Tibial artery (tissue), 4 donors: Measurements from ENCODE around the gene TINAGL1.

Source experiments
- DNase-seq, 2 donors: peaks; one replicate each; pipeline ENCODE4 v3.0.0-alpha.2; 2019
- H3K27ac ChIP-seq, 2 donors: fragments of 200-600 bp; sonication (generic) in 1 of 2; 1 replicate in 1 of 2; 2 replicates in 1 of 2; pipeline ENCODE4 v1.5.1; 2018 to 2019; ENCODE audit warnings: mild to moderate bottlenecking in 1 of 2
- H3K27me3 ChIP-seq, 2 donors: fragments of 200-600 bp; sonication (generic) in 1 of 2; one replicate each; pipeline versions ENCODE4 v1.5.1 to v1.6.0; 2016 to 2019
- H3K36me3 ChIP-seq, 3 donors: fragments of 200-600 bp; sonication (generic) in 2 of 3; one replicate each; pipeline ENCODE4 v1.5.1; 2016 to 2019; ENCODE audit warnings: mild to moderate bottlenecking in 2 of 3
- H3K4me1 ChIP-seq, 4 donors: fragments of 200-600 bp; sonication (generic) in 2 of 4; 1 replicate in 3 of 4; 2 replicates in 1 of 4; pipeline ENCODE4 v1.5.1; 2016 to 2019
- H3K4me3 ChIP-seq, 2 donors: fragments of 200-600 bp; sonication (generic) in 1 of 2; 1 replicate in 1 of 2; 2 replicates in 1 of 2; pipeline ENCODE4 v1.5.1; 2018 to 2019; ENCODE audit warnings: mild to moderate bottlenecking in 2 of 2
- H3K9me3 ChIP-seq, 3 donors: fragments of 200-600 bp; sonication (generic) in 1 of 3; one replicate each; pipeline ENCODE4 v1.5.1; 2016 to 2019
- CTCF ChIP-seq, 2 experiments: fragments of 200-600 bp in 1 of 2; fragments of 450-650 bp in 1 of 2; IDR thresholded peaks; one replicate each; pipeline ENCODE4 v1.5.1; 2017 to 2019; ENCODE audit warnings: antibody characterized with exemption in 2 of 2, mild to moderate bottlenecking in 1 of 2, moderate library complexity in 1 of 2
- intact Hi-C: fragments of 100-400 bp; cut with DNase I; formaldehyde crosslinking; loops from one replicate; pipeline ENCODE4 v1.15.0; 2023; ENCODE audit warnings: low total_unique reads

The TINAGL1 gene

DNA sequence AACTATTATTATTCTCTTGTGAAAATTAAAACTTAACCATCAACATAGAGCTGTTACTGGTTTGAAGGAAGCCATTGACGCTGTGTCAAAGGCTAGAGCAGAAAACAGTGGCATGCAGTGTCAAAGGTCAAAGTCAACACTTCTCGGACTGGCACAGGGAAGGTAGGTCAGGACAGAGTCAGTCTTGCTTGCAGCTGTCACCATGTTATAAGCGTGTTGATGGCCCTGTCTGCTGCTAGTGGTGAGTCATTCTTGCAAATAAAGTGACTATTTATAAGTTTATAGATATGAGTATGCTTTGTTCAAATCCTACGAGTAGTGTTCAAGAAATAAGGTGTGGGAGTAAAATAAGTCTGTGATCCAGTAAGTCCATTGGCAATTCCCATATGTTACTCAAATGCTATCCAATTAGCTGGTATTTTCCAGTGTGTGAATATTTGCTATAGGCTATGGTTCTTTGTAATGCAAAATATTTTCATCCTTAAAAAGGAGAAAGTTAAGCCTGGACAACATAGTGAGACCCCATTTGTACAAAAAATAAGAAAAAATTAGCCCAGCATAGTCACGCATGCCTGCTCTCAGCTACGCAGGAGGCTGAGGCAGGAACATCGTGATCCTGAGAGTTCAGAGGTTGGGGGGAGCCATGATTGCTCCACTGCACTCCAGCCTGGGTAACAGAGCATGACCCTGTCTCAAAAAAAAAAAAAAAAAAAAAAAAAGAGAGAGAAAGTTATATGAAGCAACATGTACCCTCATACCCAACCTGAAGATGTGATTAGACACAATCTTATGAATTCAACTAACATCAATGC lies 26.3 kb upstream of the TINAGL1 start:
- H3K9me3 ChIP-seq: no peaks in the 10 kb centered on the region
- no peak overlapping the region for H3K27ac ChIP-seq
- DNase-seq: no peak
- intact Hi-C loops: loop anchor here (10.0 kb wide), 1 partner anchor 115 kb away; no protein-coding TSS in a partner anchor
- no peak for TF ChIP-seq CTCF (IDR thresholded peaks at IDR 0.05)
- peaks cover 0 to 17% of the 10 kb centered on the region in 2 donors for H3K27me3 ChIP-seq
- H3K36me3 ChIP-seq: no peaks in the 10 kb centered on the region
- peaks cover 0 to 16% (median 11%) of the 10 kb centered on the region in 4 donors for H3K4me1 ChIP-seq
- H3K4me3 ChIP-seq: no peak overlapping the region

DNA sequence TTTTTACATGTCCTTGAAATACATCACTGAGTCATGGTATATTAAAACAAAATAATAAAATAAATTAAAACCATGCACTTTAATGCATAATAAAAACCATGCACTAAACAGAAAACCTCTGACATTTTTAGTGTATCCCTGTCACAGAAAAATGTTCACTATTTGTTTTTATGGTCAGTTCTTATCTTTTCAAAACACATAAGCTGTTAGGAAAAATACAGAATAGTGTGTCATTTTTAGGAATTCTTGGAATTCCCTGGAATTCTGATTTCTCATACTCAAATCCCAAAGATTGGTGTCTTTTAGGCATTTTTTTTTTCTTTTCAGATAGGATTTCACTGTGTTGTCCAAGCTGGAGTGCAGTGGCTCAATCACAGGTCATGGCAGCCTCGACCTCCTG lies 25.1 kb upstream of the TINAGL1 start:
- Histone ChIP-seq H3K27ac (no peak overlapping the region), H3K27me3 (peaks cover 0 to 17% of the 10 kb centered on the region in 2 donors), H3K9me3 (no peaks in the 10 kb centered on the region), H3K4me3 (no peak overlapping the region), H3K36me3 (no peaks in the 10 kb centered on the region), H3K4me1 (peaks cover 0 to 16% (median 11%) of the 10 kb centered on the region in 4 donors)
- intact Hi-C loops: no loop called here
- DNase-seq: no peak
- no peak for TF ChIP-seq CTCF (IDR thresholded peaks at IDR 0.05)

DNA sequence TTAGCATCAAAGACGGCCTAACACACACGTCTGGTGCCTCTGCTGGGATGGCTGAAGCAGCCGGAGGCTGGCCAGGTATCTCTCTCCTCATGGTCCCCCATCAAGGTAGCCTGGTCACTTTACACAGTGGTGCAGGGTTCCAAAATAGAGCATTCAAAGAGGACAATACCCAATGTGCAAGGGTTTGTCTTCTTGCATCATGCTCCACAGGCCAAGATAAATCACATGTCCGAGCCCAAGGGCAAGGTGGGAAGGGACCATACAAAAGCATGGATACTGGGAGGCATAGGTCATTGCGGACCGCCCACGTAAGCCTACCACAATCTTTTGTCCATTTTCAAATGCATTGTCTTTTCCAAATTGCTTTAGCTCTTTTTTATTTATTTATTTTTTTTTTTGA lies 23.8 kb upstream of the TINAGL1 start:
- H3K27me3 ChIP-seq: peaks cover 0 to 15% of the 10 kb centered on the region in 2 donors
- no peaks in the 10 kb centered on the region for H3K9me3 ChIP-seq
- no peak overlapping the region for H3K27ac ChIP-seq
- no peak for TF ChIP-seq CTCF (IDR thresholded peaks at IDR 0.05)
- no peak overlapping the region for H3K4me3 ChIP-seq
- intact Hi-C loops: no loop called here
- DNase-seq: no peak
- peaks cover 0 to 16% (median 11%) of the 10 kb centered on the region in 4 donors for H3K4me1 ChIP-seq
- H3K36me3 ChIP-seq: no peaks in the 10 kb centered on the region

- no peaks in the 10 kb centered on the region for H3K4me1 ChIP-seq
- H3K27me3 ChIP-seq: peaks cover 0 to 33% of the 10 kb centered on the region in 2 donors
- no peak for TF ChIP-seq CTCF (IDR thresholded peaks at IDR 0.05)
- H3K4me3 ChIP-seq: no peak overlapping the region
- no peak for DNase-seq
- H3K27ac ChIP-seq: no peak overlapping the region
- no peaks in the 10 kb centered on the region for H3K36me3 ChIP-seq
- intact Hi-C loops: no loop called here
- no peaks in the 10 kb centered on the region for H3K9me3 ChIP-seq
These were observed 19.8 kb upstream of the TINAGL1 start for GRCh38 chr1:31556481-31557006.

- peaks cover 0 to 42% of the 10 kb centered on the region in 2 donors for H3K27me3 ChIP-seq
- no peaks in the 10 kb centered on the region for H3K36me3 ChIP-seq
- H3K9me3 ChIP-seq: no peaks in the 10 kb centered on the region
- intact Hi-C loops: loop anchor here (5.0 kb wide), 1 partner anchor 233 kb away; no protein-coding TSS in a partner anchor
- H3K4me1 ChIP-seq: peaks cover 0 to 8% (median 6%) of the 10 kb centered on the region in 4 donors
- TF ChIP-seq CTCF (IDR thresholded peaks at IDR 0.05): no peak
- H3K27ac ChIP-seq: no peak overlapping the region
- H3K4me3 ChIP-seq: no peak overlapping the region
- no peak for DNase-seq
These were observed 16.6 kb upstream of the TINAGL1 start for GRCh38 chr1:31559715-31560114.
